ENCODE results near the gene GLDC.

The GLDC gene

GRCh38 chr9:6488395-6488794 lies 157.1 kb downstream of the GLDC start:
- no peak overlapping the region for H3K9ac ChIP-seq (ENCODE audit: insufficient read length, low read depth)
- peak; percentile 16 for DNase-seq (ENCODE audit: low read depth, low spot score)
- no peaks in the 10 kb centered on the region for H3K9me3 ChIP-seq (ENCODE audit: insufficient read depth, low read length)
- H3K36me3 ChIP-seq (ENCODE audit: insufficient read depth, insufficient read length, low read length): peaks cover 74% of the 10 kb centered on the region
- H3K4me3 ChIP-seq (ENCODE audit: insufficient read length, low read depth): no peak overlapping the region
- no peaks in the 10 kb centered on the region for H3K4me1 ChIP-seq (ENCODE audit: insufficient read depth, insufficient read length)
- no peak for TF ChIP-seq YY1 (IDR thresholded peaks at IDR 0.05; ENCODE audit: insufficient read depth, insufficient read length)
- no peak for TF ChIP-seq SUZ12 (IDR thresholded peaks at IDR 0.05; ENCODE audit: extremely low read depth, insufficient read depth, insufficient read length)
- no peak for TF ChIP-seq ZNF274 (IDR thresholded peaks at IDR 0.05; ENCODE audit: low read depth, low read length)
- no peaks in the 10 kb centered on the region for H3K27me3 ChIP-seq (ENCODE audit: insufficient read depth, insufficient read length)

DNA sequence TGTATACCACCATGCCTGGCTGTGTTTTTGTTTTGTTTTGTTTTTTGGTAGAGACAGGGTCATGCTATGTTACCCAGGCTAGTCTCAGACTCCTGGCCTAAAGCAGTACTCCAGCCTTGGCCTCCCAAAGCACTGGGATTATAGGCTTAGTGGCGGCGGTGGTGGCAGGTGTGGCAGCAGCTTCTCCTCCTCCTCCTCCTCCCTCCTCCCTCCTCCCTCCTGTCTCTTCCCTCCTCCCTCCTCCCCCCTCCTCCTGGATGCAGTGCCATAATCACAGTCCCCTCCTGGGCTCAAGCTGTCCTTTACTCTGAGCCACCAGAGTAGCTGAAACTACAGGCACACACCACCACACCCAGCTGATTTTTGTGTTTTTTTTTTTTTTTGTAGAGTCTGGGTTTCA lies 161.3 kb downstream of the GLDC start:
- Histone ChIP-seq H3K4me3 (ENCODE audit: insufficient read length, low read depth) (no peak overlapping the region), H3K36me3 (ENCODE audit: insufficient read depth, insufficient read length, low read length) (peaks cover 80% of the 10 kb centered on the region), H3K9me3 (ENCODE audit: insufficient read depth, low read length) (no peaks in the 10 kb centered on the region), H3K4me1 (ENCODE audit: insufficient read depth, insufficient read length) (no peaks in the 10 kb centered on the region), H3K27me3 (ENCODE audit: insufficient read depth, insufficient read length) (no peaks in the 10 kb centered on the region), H3K9ac (ENCODE audit: insufficient read length, low read depth) (no peak overlapping the region)
- TF ChIP-seq YY1 (IDR thresholded peaks at IDR 0.05; ENCODE audit: insufficient read depth, insufficient read length) (no peak), ZNF274 (IDR thresholded peaks at IDR 0.05; ENCODE audit: low read depth, low read length) (no peak), SUZ12 (IDR thresholded peaks at IDR 0.05; ENCODE audit: extremely low read depth, insufficient read depth, insufficient read length) (no peak)
- DNase-seq (ENCODE audit: low read depth, low spot score): no peak

All from NT2/D1 (cell line).